GM19463 (cell line): ENCODE measurements around the gene OAS1.

ENCODE experiments used
- ATAC-seq: cut with Tn5 transposase; IDR thresholded peaks from one replicate; pipeline ENCODE4 v1.9.1; 2021; ENCODE audit warnings: mild to moderate bottlenecking, moderate library complexity; ENCODE audit not compliant: unreplicated experiment

OAS1 gene

DNA sequence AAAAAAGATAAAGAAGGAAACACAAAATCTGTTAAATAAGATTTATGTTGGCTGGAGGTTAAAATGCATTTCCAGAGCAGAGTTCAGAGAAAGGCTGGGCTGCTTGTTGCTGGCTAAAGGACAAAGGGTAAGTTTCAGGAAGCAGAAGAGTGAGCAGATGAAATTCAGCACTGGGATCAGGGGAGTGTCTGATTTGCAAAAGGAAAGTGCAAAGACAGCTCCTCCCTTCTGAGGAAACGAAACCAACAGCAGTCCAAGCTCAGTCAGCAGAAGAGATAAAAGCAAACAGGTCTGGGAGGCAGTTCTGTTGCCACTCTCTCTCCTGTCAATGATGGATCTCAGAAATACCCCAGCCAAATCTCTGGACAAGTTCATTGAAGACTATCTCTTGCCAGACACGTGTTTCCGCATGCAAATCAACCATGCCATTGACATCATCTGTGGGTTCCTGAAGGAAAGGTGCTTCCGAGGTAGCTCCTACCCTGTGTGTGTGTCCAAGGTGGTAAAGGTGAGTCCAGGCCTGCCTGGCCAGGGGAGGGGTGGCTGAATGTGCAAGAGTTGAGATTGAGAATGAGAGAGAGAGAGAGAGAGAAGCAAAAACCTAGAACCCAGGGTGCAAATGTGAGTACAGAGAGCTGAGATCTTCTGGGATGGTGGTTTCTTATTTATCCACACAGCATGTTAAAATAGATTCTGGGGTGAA is at the start of gene OAS1:
Gene OAS1, plus strand, starts transcription at position 251 of the 703 bp plus-strand sequence. Its CDS starts 78 bp downstream, at position 329.
- peak; percentile 73 for ATAC-seq

GRCh38 chr12:112859291-112859690 is 47.5 kb upstream of the OAS1 start:
- no peak for ATAC-seq

DNA sequence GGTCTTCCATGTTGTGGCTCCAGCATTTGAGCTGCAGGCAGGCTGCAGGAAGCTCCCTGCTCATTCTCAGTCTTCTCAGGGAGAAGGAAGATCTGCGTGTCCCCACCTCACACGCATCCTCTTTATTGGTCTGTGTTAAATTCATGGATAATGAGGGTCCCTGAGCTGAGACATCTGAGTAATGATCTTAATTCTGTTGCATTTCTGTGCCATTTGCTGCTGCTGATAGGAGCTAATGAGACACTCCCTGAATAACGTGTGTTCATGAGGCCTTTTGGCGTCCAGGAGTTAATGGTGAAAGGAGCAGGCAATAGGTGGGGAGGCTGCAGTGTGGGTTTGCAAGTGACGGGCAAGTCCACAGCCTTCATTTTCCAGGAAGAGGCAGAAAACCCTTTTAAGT is 46.6 kb upstream of the OAS1 start:
- no peak for ATAC-seq

GRCh38 chr12:112861284-112861683 is 45.5 kb upstream of the OAS1 start:
- ATAC-seq: no peak

DNA sequence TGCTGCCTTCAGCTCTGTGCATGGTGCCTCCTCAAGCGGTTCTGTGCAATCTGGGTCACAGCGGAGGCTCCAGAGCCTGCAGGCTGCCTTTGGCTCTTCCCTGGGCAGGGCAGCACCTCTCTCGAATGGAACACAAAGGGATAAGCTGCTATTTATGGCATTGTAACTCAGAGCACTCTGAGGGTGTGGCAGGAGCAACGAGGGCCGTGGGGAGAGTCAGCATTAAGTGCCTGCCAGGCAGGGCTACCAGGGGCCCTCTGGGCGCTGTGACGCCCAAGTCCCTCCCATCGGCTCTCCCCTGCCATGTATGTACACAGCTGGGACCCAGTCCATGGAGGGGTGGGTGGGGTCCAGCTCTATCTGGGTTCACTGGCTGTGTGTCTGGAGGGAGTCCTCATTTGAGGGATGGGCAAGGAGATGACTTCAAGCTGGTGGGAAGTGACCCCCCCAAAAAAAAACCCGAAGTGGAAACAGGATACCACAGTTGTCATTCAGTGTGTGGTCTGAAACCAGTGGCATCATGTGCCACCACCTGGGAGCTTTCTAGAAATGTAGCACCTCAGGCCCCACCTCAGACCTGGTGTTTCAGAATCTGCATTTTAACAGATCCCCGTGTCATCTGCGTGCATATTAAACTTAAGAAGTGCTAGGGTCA is 44.0 kb upstream of the OAS1 start:
- no peak for ATAC-seq

DNA sequence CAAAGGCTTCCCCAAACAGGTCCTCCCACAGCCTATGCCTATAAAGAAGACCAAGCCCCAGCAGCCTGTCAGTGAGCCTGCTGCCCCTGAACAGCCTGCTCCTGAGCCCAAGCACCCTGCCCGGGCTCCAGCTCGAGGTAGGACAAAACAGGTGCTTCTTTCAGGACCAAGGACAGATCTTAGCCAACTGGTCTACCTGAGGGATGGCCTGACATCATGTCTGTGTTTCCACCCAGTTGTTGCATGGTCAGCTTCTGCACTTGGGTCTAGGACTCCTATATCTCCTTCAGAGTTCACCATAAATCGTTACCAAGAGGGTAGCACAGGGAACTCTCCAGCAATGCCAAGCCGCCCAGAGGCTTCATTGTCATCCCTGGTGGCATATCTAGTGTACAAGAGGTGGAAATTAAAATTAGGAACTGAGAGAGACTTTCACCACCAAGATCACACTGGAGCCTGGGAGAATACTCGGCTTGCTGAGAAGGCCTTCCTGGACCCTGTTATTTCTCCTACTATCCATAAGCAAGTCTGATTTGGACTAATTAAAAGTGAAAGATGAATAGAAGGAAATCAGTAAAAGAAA is 38.2 kb upstream of the OAS1 start:
- no peak for ATAC-seq

DNA sequence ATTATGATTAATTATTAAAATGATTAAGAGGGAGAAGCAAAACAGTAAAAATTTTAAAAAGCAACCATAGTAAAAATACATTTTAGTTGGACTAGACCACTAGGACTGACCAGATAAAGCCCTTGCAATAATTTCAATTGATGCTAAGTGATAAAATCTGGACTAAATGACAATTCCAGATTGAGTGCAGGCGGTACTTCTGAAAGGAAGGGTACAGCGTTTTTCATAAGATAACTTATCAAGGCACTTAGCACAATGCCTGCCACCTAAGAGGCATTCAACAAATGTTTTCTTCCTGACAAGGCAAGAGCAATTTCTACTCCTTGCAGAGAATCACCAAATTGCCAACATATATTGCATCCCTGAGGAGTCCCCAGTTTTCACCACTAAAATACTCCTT is 37.7 kb upstream of the OAS1 start:
- no peak for ATAC-seq

- no peak for ATAC-seq
Observed at GRCh38 chr12:112869778-112870177, 37.0 kb upstream of the OAS1 start.

DNA sequence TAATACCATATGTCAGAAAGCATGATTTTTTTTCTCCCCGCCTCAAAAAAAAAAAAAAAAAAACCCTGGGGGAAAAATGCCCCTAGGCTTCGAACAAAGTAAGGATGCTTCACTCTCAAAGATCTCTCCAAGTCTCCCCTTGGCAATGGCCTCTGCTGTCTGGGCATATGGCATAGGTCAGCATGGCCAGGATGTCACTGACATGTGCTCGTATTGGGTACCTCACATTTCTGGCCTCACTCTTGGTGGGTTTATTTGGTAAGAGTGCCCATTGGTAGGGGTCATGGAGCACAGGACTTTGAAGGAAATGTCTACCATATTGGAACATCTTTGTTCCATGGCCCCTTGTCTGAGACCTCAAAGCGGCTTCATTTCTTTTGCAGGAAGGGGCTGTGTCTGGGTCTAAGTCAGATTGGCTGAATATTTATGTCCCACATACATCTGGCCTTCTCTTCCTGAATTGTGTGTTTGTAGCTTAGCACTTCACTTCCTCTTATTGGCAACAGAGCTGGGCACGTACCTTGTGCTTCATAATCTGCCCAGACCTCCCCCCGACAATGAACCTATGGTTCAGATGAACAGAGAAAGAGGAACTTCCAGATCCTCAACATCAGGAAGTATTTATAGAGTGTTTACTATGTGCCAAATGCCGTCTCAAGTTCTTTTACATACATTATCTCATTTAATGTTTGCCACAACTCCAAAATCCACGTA is 36.3 kb upstream of the OAS1 start:
- no peak for ATAC-seq

DNA sequence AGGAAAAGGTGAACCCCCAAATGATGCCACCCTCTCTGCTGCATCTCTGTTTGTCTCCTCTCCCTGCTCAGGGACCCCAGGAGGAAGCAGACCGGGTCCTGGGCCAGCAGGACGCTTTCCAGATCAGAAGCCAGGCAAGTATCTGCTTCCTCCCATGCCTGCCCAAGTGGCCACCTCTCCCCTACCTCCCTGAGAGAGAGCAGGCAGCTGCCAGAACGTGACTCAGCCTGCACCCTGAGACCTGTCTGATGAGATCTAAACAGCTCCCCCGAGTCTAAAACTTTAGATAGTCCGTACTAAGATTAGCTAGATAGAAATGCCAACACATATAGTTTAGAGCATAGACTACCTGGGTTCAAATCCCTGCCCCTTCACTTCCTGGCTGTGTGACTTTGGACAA is 31.2 kb upstream of the OAS1 start:
- no peak for ATAC-seq

DNA sequence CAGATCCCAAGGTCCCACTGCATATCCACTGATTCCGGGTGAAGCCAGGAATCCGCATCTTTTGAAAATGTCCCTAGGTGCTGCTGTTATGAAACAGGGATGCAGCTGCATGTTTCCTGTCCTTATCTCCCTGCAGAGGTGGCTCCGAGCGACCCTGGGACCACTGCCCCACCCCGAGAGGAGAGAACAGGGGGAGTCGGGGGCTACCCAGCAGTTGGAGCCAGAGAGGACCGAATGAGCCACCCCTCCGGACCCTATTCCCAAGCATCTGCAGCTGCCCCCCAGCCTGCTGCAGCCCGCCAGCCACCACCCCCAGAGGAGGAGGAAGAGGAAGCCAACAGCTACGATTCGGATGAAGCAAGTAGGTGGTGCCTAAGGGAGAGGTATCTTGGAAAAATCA is 30.3 kb upstream of the OAS1 start:
- ATAC-seq: no peak

- ATAC-seq: no peak
Observed at GRCh38 chr12:112877006-112877405, 29.8 kb upstream of the OAS1 start.

DNA sequence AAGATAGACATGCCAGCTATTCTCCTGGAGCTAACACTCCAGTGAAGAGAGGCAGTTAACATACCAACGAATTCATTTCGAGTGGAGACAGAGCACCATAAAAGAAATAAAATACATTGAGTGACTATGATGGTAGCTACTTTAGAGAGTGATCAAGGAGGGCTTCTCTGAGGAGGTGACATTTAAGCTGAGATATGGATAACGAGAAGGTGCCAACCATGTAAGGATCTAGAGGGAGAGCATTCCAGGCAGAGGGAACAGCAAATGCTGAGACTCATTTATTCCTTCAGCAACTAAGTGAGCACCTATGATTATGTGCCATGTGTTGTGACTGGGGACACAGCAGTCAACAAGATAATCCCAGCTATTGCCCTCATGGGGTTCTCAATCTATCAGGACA is 28.3 kb upstream of the OAS1 start:
- no peak for ATAC-seq

DNA sequence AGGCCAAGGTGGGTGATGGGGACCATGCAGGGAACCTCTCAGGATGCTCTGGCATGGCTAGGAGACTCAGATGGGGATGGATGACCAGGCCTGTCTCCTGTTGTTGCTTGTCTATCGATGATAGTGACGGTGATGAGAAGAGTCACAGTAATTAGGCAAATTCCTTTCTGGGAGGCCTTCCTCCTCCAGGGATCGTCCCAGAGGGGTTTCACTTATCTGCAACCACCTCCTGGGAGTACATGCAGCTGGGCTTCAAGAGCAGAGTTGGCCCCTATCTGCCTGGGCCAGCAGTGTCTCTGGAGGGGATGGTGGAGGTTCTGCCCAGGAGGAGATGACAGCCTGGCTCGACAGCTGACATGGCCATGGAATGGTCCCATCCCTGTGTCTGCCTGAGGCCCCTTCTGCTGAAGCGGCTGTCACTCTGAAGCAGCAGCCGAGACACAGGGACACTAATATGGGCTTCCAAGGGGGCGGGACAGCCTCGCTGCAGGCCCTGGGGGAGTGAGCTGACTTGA is 27.5 kb upstream of the OAS1 start:
- no peak for ATAC-seq

DNA sequence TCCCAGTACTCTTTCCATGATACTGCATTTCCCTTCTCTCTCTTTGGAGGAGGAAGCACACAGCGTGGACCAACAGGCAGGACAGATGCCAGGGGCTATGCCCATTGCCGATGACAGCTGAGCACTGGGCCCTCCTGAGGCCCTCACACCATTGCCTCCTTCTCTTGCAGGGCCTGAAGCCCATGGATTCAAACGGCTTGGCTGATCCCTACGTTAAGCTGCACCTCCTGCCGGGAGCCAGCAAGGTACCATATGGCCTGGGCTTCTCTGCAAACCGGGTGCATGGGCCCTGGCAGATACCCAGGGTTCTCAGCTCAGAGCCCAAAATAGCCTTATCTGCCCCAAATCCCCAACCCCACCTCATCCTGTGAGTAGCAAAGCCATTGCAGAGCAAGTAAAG is 25.2 kb upstream of the OAS1 start:
- ATAC-seq: no peak

GRCh38 chr12:112885236-112885635 is 21.5 kb upstream of the OAS1 start:
- ATAC-seq: no peak

- ATAC-seq: no peak
Observed at GRCh38 chr12:112887550-112887949, 19.2 kb upstream of the OAS1 start.

DNA sequence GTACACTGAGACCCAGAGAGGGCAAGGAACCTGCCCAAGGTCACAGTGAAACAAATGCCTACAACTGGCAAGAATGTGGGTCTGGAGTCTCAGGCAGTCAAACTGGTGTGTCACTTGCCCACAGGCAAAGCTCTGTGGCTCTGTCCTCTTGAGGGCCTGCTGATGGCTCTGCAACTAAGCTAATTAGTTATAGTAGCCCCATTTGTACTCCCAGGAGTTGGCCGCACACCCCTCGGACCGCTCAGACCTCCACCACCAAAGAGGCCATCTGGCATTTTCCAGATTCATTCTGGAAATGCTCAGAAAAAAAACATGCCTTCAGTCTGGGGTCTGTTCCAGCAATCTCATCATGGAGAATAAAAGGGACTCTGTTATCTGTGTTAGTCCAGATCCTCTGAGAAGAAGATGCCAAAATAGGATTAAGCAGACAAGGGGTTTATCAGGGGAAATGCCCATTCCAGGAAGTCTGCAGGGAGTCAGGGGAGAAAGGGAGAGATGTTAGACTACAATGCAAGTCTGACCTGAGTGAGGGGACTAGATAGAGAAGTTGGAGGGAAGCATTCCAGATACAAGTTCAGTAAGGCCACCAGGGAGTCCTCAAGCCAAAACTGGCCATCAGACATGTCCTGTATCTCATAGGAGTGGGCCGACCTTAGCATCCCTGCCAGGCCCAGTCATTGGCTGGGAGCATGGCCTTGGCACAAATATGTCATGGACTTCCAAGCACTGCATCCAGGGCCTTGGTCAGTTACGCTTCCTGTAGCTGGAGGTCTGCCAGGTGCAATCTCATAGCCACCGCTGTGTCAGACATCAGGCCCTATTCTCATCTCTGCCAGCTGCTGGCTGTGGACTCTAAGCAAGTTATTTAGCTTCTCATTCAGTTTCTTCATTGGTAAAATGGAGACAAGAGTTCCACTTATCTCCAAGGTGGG is 15.4 kb upstream of the OAS1 start:
- ATAC-seq: no peak

DNA sequence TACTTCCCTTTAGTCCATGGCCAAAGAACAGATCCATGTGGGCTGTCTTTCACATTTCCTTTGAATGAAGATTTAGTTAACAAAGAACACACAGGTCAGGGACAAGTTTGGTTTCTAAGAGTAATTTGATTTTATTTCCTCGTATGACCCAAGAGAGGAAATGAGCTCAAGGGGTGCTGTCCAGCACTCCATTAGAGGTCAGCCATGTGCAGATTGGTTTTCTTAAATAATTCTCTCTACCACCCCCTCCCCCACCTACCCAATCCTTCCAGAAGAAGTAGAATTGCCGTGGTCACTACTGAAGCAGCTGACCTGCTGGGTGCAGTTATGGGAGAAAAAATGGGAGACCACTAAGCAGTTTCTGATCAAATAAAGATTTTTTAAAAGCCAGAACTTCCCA is 13.9 kb upstream of the OAS1 start:
- no peak for ATAC-seq

DNA sequence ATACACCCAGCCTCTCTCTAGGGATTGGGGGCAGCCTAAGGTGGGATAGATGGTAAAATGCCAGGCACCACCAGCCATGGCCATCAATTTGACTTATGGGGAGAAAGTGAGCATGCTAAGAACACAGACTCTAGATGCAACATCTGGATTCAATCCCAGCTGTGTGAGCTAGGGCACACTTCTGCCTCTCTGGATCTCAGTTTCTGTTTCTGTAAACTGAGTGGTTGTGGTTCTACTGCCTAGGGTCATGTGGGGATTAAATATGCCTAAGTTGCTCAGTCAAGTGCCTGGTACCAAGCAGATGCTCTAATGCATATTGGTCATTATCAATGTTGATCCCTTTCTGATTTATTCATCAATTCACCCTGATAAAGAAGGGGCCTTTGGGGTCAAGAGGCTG is 12.6 kb upstream of the OAS1 start:
- peak; percentile 45 for ATAC-seq
